Breast epithelium (tissue), 3 donors: Measurements from ENCODE around the gene AFF3.

ENCODE experiments used
- POLR2A ChIP-seq: fragments of 450-650 bp; IDR thresholded peaks from one replicate; pipeline ENCODE4 v1.6.1; 2016; ENCODE audit warnings: antibody characterized with exemption, mild to moderate bottlenecking, moderate library complexity
- TF ChIP-seq, protein P1 (sequence below), 3 donors: fragments of 450-650 bp; IDR thresholded peaks; one replicate each; pipeline ENCODE4 v1.5.1; 2016 to 2017; ENCODE audit warnings: antibody characterized with exemption in 3 of 3, mild to moderate bottlenecking in 3 of 3, moderate library complexity in 3 of 3

DNA sequence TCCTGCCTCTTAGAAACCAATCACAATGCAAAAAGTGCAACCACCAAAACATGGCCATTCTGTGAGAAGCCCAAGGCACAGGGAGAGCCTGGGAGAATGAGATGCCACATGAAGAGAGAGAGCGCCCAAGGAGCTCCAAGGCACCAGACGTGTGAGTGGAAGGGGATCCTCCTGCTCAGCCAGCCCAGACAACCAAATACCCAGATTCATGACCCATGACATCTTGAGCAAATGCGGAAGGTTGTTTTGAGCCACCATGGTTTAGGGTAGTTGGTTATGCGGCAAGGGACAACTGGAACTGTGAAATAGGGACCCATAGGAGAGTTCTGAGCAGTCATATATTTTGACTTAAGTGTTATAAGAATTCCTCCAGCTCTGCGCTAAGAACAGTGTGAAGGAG lies 7.0 kb downstream of the AFF3 start:
- TF ChIP-seq, protein P1, sequence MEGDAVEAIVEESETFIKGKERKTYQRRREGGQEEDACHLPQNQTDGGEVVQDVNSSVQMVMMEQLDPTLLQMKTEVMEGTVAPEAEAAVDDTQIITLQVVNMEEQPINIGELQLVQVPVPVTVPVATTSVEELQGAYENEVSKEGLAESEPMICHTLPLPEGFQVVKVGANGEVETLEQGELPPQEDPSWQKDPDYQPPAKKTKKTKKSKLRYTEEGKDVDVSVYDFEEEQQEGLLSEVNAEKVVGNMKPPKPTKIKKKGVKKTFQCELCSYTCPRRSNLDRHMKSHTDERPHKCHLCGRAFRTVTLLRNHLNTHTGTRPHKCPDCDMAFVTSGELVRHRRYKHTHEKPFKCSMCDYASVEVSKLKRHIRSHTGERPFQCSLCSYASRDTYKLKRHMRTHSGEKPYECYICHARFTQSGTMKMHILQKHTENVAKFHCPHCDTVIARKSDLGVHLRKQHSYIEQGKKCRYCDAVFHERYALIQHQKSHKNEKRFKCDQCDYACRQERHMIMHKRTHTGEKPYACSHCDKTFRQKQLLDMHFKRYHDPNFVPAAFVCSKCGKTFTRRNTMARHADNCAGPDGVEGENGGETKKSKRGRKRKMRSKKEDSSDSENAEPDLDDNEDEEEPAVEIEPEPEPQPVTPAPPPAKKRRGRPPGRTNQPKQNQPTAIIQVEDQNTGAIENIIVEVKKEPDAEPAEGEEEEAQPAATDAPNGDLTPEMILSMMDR (IDR thresholded peaks at IDR 0.05) = no peak
- TF ChIP-seq POLR2A = no peak
